H1 (cell line): Measurements from ENCODE around the gene SEMA3D. TPM values are rescaled to one million over a fixed set of nuclear protein-coding genes. Genes with fewer than 3 reads are reported as not detected.

Experiments
- CTCF ChIA-PET: fragments of 300-600 bp; sonication (Branson Sonifier 250); formaldehyde crosslinking; loops from one replicate; lab custom pipeline; 2021; ENCODE audit not compliant: partially characterized antibody; lab: Charles Lee
- POLR2A ChIA-PET: fragments of 300-600 bp; sonication (Branson Sonifier 250); formaldehyde crosslinking; loops from one replicate; lab custom pipeline; 2021; ENCODE audit warnings: inconsistent platforms; ENCODE audit not compliant: partially characterized antibody; lab: Charles Lee
- DNase-seq, 2 experiments: peaks; one replicate each; pipeline versions ENCODE4 v3.0.0 to v3.0.0-alpha.2; 2010 to 2022; ENCODE audit warnings: low spot score in 2 of 2, low read depth in 1 of 2, mixed read lengths in 1 of 2
- FAIRE-seq: peaks from 2 replicates; lab custom pipeline; 2011; peaks lifted over from hg19 to GRCh38; lab: Jason Lieb, UNC
- H2AFZ ChIP-seq: 2 replicates; pipeline ENCODE4 v1.8.1; 2012; ENCODE audit warnings: low read length, inconsistent platforms
- H2AK5ac ChIP-seq: 2 replicates; pipeline ENCODE4 v1.6.1; 2013; ENCODE audit warnings: low read depth, low read length
- H2BK120ac ChIP-seq: replicated peaks from 2 replicates; pipeline ENCODE3; 2013; ENCODE audit warnings: low read depth, low read length, inconsistent platforms
- H2BK12ac ChIP-seq: 2 replicates; pipeline ENCODE4 v1.6.1; 2013; ENCODE audit warnings: low read depth, low read length
- H2BK15ac ChIP-seq: 2 replicates; pipeline ENCODE4 v1.6.1; 2013; ENCODE audit warnings: low read length
- H2BK20ac ChIP-seq: 2 replicates; pipeline ENCODE4 v1.6.1; 2013; ENCODE audit warnings: low read length
- H2BK5ac ChIP-seq: 2 replicates; pipeline ENCODE4 v1.6.1; 2013; ENCODE audit warnings: low read depth, low read length
- H3K14ac ChIP-seq: 2 replicates; pipeline ENCODE4 v1.6.1; 2013; ENCODE audit warnings: inconsistent platforms; ENCODE audit not compliant: insufficient read length
- H3K18ac ChIP-seq: 2 replicates; pipeline ENCODE4 v1.6.1; 2013; ENCODE audit warnings: low read length; ENCODE audit errors: extremely low read depth
- H3K23ac ChIP-seq: 2 replicates; pipeline ENCODE4 v1.6.1; 2013; ENCODE audit warnings: inconsistent platforms; ENCODE audit not compliant: insufficient read length
- H3K23me2 ChIP-seq: 2 replicates; pipeline ENCODE4 v1.6.1; 2013; ENCODE audit warnings: low read depth, low read length
- H3K27ac ChIP-seq: 2 replicates; pipeline ENCODE4 v1.6.1; 2011; ENCODE audit warnings: low read depth, low read length, inconsistent platforms
- H3K27me3 ChIP-seq, 4 experiments: replicated peaks in 1 of 4; 1 replicate in 1 of 4; 2 replicates in 3 of 4; pipeline versions ENCODE4 v1.6.1 to v1.8.1; 2011 to 2013; ENCODE audit warnings: low read length in 3 of 4, mild to moderate bottlenecking in 3 of 4, inconsistent platforms in 2 of 4, mixed read lengths in 2 of 4, moderate library complexity in 1 of 4; ENCODE audit not compliant: control insufficient read depth in 3 of 4, insufficient read depth in 3 of 4; ENCODE audit errors: extremely low read depth in 1 of 4
- H3K36me3 ChIP-seq, 4 experiments: 2 replicates each; pipeline versions ENCODE4 v1.6.1 to v1.8.1; 2011 to 2013; ENCODE audit warnings: mild to moderate bottlenecking in 4 of 4, low read length in 3 of 4, moderate library complexity in 2 of 4, control low read depth in 1 of 4, inconsistent platforms in 1 of 4; ENCODE audit not compliant: insufficient read depth in 4 of 4, control insufficient read depth in 2 of 4
- H3K4ac ChIP-seq: replicated peaks from 2 replicates; pipeline ENCODE3; 2013; ENCODE audit warnings: low read length, low read depth, mixed read lengths, inconsistent platforms; ENCODE audit not compliant: insufficient read length
- H3K4me1 ChIP-seq, 4 experiments: replicated peaks in 1 of 4; 1 replicate in 1 of 4; 2 replicates in 3 of 4; pipeline versions ENCODE4 v1.6.1 to v1.8.1; 2011 to 2013; ENCODE audit warnings: low read length in 3 of 4, inconsistent platforms in 2 of 4, mixed read lengths in 1 of 4; ENCODE audit not compliant: insufficient read depth in 4 of 4, control insufficient read depth in 3 of 4
- H3K4me2 ChIP-seq, 2 experiments: 2 replicates each; pipeline versions ENCODE4 v1.6.1 to v1.8.1; 2011 to 2013; ENCODE audit warnings: low read depth in 2 of 2, low read length in 2 of 2, control low read depth in 1 of 2, inconsistent platforms in 1 of 2, mild to moderate bottlenecking in 1 of 2; ENCODE audit not compliant: insufficient read depth in 1 of 2
- H3K4me3 ChIP-seq, 4 experiments: fragments of 200-600, 300-600 bp in 1 of 4; sonication (generic), shearing (Covaris generic), sonication (Bioruptor Twin) in 1 of 4; 2 replicates each; pipeline versions ENCODE4 v1.5.1 to v1.8.1; 2011 to 2016; ENCODE audit warnings: low read length in 4 of 4, low read depth in 3 of 4, control low read depth in 2 of 4, inconsistent platforms in 2 of 4, mild to moderate bottlenecking in 2 of 4, mixed read lengths in 1 of 4, moderate library complexity in 1 of 4; ENCODE audit not compliant: insufficient read depth in 2 of 4; ENCODE audit errors: extremely low read depth in 1 of 4
- H3K56ac ChIP-seq: replicated peaks from 2 replicates; pipeline ENCODE3; 2013; ENCODE audit warnings: low read depth, mild to moderate bottlenecking, mixed read lengths, low read length, inconsistent platforms; ENCODE audit not compliant: insufficient read length
- H3K79me1 ChIP-seq: 2 replicates; pipeline ENCODE4 v1.6.1; 2013; ENCODE audit warnings: low read depth, low read length, control low read depth
- H3K79me2 ChIP-seq, 2 experiments: 2 replicates each; pipeline versions ENCODE4 v1.6.1 to v1.8.1; 2012 to 2013; ENCODE audit warnings: low read length in 2 of 2, mild to moderate bottlenecking in 2 of 2, inconsistent platforms in 1 of 2; ENCODE audit not compliant: insufficient read depth in 2 of 2, control insufficient read depth in 1 of 2
- H3K9ac ChIP-seq, 4 experiments: replicated peaks in 1 of 4; 1 replicate in 1 of 4; 2 replicates in 3 of 4; pipeline versions ENCODE4 v1.6.1 to v1.8.1; 2011 to 2013; ENCODE audit warnings: low read depth in 3 of 4, low read length in 3 of 4, control low read depth in 2 of 4, mild to moderate bottlenecking in 2 of 4, moderate library complexity in 2 of 4, inconsistent platforms in 1 of 4; ENCODE audit errors: extremely low read depth in 1 of 4
- H3K9me3 ChIP-seq, 2 experiments: 2 replicates each; pipeline versions ENCODE4 v1.6.1 to v1.8.1; 2012 to 2013; ENCODE audit warnings: mild to moderate bottlenecking in 2 of 2, moderate library complexity in 2 of 2, control low read depth in 1 of 2, inconsistent platforms in 1 of 2, low read depth in 1 of 2, low read length in 1 of 2, mixed read lengths in 1 of 2; ENCODE audit not compliant: insufficient read depth in 2 of 2
- H4K20me1 ChIP-seq, 2 experiments: replicated peaks in 1 of 2; 2 replicates each; pipeline versions ENCODE3 to v1.8.1; 2011 to 2013; ENCODE audit warnings: inconsistent platforms in 2 of 2, low read length in 2 of 2, mild to moderate bottlenecking in 1 of 2; ENCODE audit not compliant: insufficient read depth in 2 of 2, control insufficient read depth in 1 of 2
- H4K5ac ChIP-seq: 2 replicates; pipeline ENCODE4 v1.6.1; 2013; ENCODE audit warnings: low read length, low read depth, mixed read lengths, inconsistent platforms; ENCODE audit not compliant: insufficient read length
- H4K8ac ChIP-seq: 2 replicates; pipeline ENCODE4 v1.8.0; 2013; ENCODE audit warnings: mild to moderate bottlenecking, moderate library complexity, low read length, inconsistent platforms; ENCODE audit not compliant: insufficient read depth; ENCODE audit errors: extremely low read depth
- H4K91ac ChIP-seq: replicated peaks from 2 replicates; pipeline ENCODE3; 2013; ENCODE audit warnings: low read length, mixed read lengths, inconsistent platforms; ENCODE audit not compliant: insufficient read length
- ASH2L ChIP-seq: fragments of 200-600, 300-600 bp; sonication (generic); IDR thresholded peaks from one replicate; pipeline ENCODE4 v1.7.1; 2017; ENCODE audit warnings: low read length
- BRCA1 ChIP-seq: IDR thresholded peaks from 2 replicates; pipeline ENCODE4 v1.6.1; 2012; ENCODE audit warnings: low read depth, low read length, improper control_type of control experiment
- GABPA ChIP-seq: IDR thresholded peaks from 2 replicates; pipeline ENCODE4 v1.6.1; 2011; ENCODE audit warnings: mild to moderate bottlenecking, low read length, moderate library complexity, borderline replicate concordance; ENCODE audit not compliant: insufficient read depth
- GTF2F1 ChIP-seq: IDR thresholded peaks from 2 replicates; pipeline ENCODE4 v1.6.1; 2012; ENCODE audit warnings: low read depth, low read length, improper control_type of control experiment, borderline replicate concordance
- NRF1 ChIP-seq: IDR thresholded peaks from 2 replicates; pipeline ENCODE4 v1.6.1; 2011; ENCODE audit warnings: mild to moderate bottlenecking, low read depth, low read length, improper control_type of control experiment
- RBBP5 ChIP-seq: IDR thresholded peaks from 2 replicates; pipeline ENCODE4 v1.7.1; 2012; ENCODE audit warnings: low read depth, mild to moderate bottlenecking, inconsistent platforms, low read length, moderate library complexity, borderline replicate concordance
- SAP30 ChIP-seq: fragments of 300-600 bp; sonication (generic); IDR thresholded peaks from 2 replicates; pipeline ENCODE4 v1.7.1; 2012; ENCODE audit warnings: low read length, moderate library complexity, mild to moderate bottlenecking, inconsistent platforms; ENCODE audit not compliant: insufficient read depth, insufficient replicate concordance
- SIN3A ChIP-seq, 2 experiments: IDR thresholded peaks in 1 of 2; conservative IDR thresholded peaks in 1 of 2; 2 replicates each; pipeline ENCODE4 v1.6.1; 2011 to 2012; ENCODE audit warnings: low read length in 2 of 2, improper control_type of control experiment in 1 of 2, low read depth in 1 of 2, mild to moderate bottlenecking in 1 of 2
- SP4 ChIP-seq: IDR thresholded peaks from 2 replicates; pipeline ENCODE4 v1.6.1; 2012; ENCODE audit warnings: low read length, inconsistent platforms
- SUZ12 ChIP-seq: fragments of 200-600 bp; sonication (generic); IDR thresholded peaks from 2 replicates; pipeline ENCODE4 v1.6.1; 2012; ENCODE audit warnings: mild to moderate bottlenecking, inconsistent platforms, low read length, moderate library complexity, mixed read lengths
- USF2 ChIP-seq: IDR thresholded peaks from 2 replicates; pipeline ENCODE4 v1.6.1; 2011; ENCODE audit warnings: low read length, improper control_type of control experiment
- ZNF274 ChIP-seq: IDR thresholded peaks from 2 replicates; pipeline ENCODE4 v1.7.0; 2012; ENCODE audit warnings: low read length, borderline replicate concordance; ENCODE audit errors: extremely low read depth
- WGBS, 2 experiments: shearing (Covaris generic) in 1 of 2; methylation state at CpG; one replicate each; pipeline versions ENCODE4 v1.1.6 to v1.1.7; 2013 to 2015; ENCODE audit warnings: low lambda C conversion rate in 2 of 2, mixed read lengths in 2 of 2, inconsistent platforms in 1 of 2, low coverage in 1 of 2, missing lambda C conversion rate in 1 of 2; ENCODE audit not compliant: insufficient replicate concordance in 2 of 2, insufficient coverage in 1 of 2, insufficient read length in 1 of 2; ENCODE audit errors: extremely low coverage in 1 of 2, missing lambda C conversion rate in 1 of 2; 5-methylcytosine and 5-hydroxymethylcytosine counted together
- polyA plus RNA-seq, 7 experiments: library from polyadenylated mRNA; depleted of rRNA in 3 of 7; stranded (reverse) in 5 of 7; unstranded in 2 of 7; fragments of >200 nt in 5 of 7; fragments of 200-250 nt in 2 of 7; gene quantifications; 1 replicate in 5 of 7; 2 replicates in 1 of 7; 4 replicates in 1 of 7; pipeline versions ENCODE4 v1.2.1 to v1.2.3, GENCODE V29; 2011 to 2013; ENCODE audit warnings: missing spikeins in 2 of 7, mixed read lengths in 2 of 7
- total RNA-seq: library from RNA; stranded (reverse); fragmentation: NEBNext Ultra II Directional; extraction: Animal tissue kit (Norgen Biotek cat#: 25700); gene quantifications from 2 replicates; pipeline ENCODE4 v1.2.1, GENCODE V29; 2021
- TF ChIP-seq, protein P1 (sequence below): IDR thresholded peaks from 2 replicates; pipeline ENCODE4 v1.6.1; 2011; ENCODE audit warnings: low read depth, mild to moderate bottlenecking, low read length; ENCODE audit not compliant: insufficient read depth

The SEMA3D gene
- total and polyA plus RNA-seq, 2 of the 8 experiments (the other 6 are each of a cell fraction or from before 2014, with no cell fraction given) = 1.6 to 3.5 TPM

DNA sequence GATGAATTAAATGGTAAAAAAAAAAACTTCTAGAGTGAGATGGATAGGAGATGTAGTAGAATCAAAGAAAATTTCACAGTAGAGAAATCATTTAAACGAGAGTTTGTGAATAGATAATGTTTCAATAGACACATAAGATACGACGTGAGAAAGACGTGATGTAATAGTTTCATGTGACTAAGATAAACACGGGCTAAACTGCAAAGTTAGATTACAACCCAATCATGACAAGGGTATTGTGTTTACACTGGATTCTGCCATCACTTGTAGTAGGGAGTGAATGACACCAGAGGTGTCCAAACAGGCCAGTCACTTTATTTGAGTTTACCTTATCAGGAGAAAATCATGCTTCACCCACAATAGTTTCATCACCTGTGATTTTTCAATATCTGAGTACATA, 21.6 kb downstream of the SEMA3D start:
- Histone ChIP-seq H3K23me2 (no peaks in the 10 kb centered on the region), H4K5ac (no peak overlapping the region), H3K4me1 (no peaks in the 10 kb centered on the region), H2AK5ac (no peak overlapping the region), H3K9ac (no peak overlapping the region), H2AFZ (no peak overlapping the region), H3K27ac (no peak overlapping the region), H2BK15ac (no peak overlapping the region), H3K18ac (no peak overlapping the region), H2BK12ac (no peak overlapping the region), H3K79me1 (no peaks in the 10 kb centered on the region), H2BK5ac (no peak overlapping the region), H3K36me3 (no peaks in the 10 kb centered on the region), H4K91ac (no peak overlapping the region), H4K8ac (no peak overlapping the region), H3K9me3 (no peaks in the 10 kb centered on the region), H3K27me3 (no peaks in the 10 kb centered on the region), H3K4me2 (no peak overlapping the region), H3K56ac (no peak overlapping the region), H3K4me3 (no peak overlapping the region), H3K79me2 (no peaks in the 10 kb centered on the region), H3K23ac (no peak overlapping the region), H4K20me1 (no peaks in the 10 kb centered on the region), H3K14ac (no peak overlapping the region), H2BK20ac (no peak overlapping the region), H3K4ac (no peak overlapping the region), H2BK120ac (no peak overlapping the region)
- no peak for DNase-seq
- FAIRE-seq = no peak
- CTCF ChIA-PET = no interaction called here
- 96% methylated on average over 5 of the region's 5 CpGs; no CpG with 5 or more reads in 1 of the 2 experiments for WGBS, 2 experiments
- POLR2A ChIA-PET = no interaction called here
- TF ChIP-seq SUZ12 (no peak), ZNF274 (no peak), USF2 (no peak), SP4 (no peak), GABPA (no peak), NRF1 (no peak), ASH2L (no peak), SIN3A (conservative IDR thresholded peaks at IDR 0.05 in 1 of 2, IDR thresholded peaks at IDR 0.05 in 1 of 2; ENCODE audit: low read depth in 1 of 2, low read length in 2 of 2) (no peak), GTF2F1 (no peak), BRCA1 (no peak), SAP30 (no peak), RBBP5 (no peak)
- TF ChIP-seq, protein P1, sequence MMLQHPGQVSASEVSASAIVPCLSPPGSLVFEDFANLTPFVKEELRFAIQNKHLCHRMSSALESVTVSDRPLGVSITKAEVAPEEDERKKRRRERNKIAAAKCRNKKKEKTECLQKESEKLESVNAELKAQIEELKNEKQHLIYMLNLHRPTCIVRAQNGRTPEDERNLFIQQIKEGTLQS = no peak
